Mesothelial cell of epicardium (in vitro differentiated cells): ENCODE results near the gene ZNF710. TPM values are rescaled to one million over a fixed set of nuclear protein-coding genes. Genes with fewer than 3 reads are reported as not detected.
"Not testable (repeated sequence)": the region's sequence is repeated elsewhere in the genome, so short reads cannot be mapped to it uniquely, and the experiment has no call there.

Experiments
- DNase-seq, 2 experiments: peaks; one replicate each; pipeline ENCODE4 v3.0.0; 2021; ENCODE audit warnings: low spot score in 2 of 2; ENCODE audit not compliant: unreplicated experiment in 2 of 2
- H3K27ac Mint-ChIP-seq: 2 replicates; pipeline ENCODE4 v1.8.0; 2021; ENCODE audit warnings: mixed read lengths
- H3K27me3 Mint-ChIP-seq: 2 replicates; pipeline ENCODE4 v1.8.0; 2021; ENCODE audit warnings: low read depth, mixed read lengths
- H3K36me3 Mint-ChIP-seq: 2 replicates; pipeline ENCODE4 v1.8.0; 2021; ENCODE audit warnings: mixed read lengths
- H3K4me1 Mint-ChIP-seq: 2 replicates; pipeline ENCODE4 v1.8.0; 2021; ENCODE audit warnings: mixed read lengths
- H3K4me3 Mint-ChIP-seq: 2 replicates; pipeline ENCODE4 v1.8.0; 2021; ENCODE audit warnings: mild to moderate bottlenecking, moderate library complexity, mixed read lengths
- H3K9me3 Mint-ChIP-seq: 2 replicates; pipeline ENCODE4 v1.8.0; 2021; ENCODE audit warnings: mixed read lengths
- total RNA-seq: library from RNA; stranded (reverse); gene quantifications from 3 replicates; pipeline ENCODE4 v1.2.1, GENCODE V29; 2021
- TF ChIP-seq, protein P1 (sequence below): fragments of 200-600 bp; sonication (generic); IDR thresholded peaks from one replicate; pipeline ENCODE4 v1.5.0; 2021; ENCODE audit warnings: antibody characterized with exemption; ENCODE audit not compliant: unreplicated experiment

Gene ZNF710
- total RNA-seq, 1 donor from 2014 or later = 30.4 TPM

DNA sequence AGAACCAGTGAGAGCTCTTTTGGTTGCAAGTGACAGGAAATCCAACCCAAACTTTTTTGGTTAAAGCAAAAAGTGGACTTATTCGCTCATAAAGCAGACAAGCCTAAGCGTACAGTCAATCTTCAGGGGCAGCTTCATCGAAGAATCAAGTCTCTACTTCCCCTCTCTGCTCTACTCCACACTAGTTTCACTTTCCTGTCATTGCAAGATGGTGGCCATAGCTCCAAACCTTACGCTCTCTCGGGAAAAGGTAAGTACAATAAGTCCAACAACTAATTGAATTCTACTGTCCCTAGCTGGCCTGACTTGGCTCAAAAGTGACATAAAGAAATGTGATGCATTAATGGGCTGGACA lies 24.9 kb upstream of the ZNF710 start:
- no peak overlapping the region for H3K27ac Mint-ChIP-seq
- H3K4me3 Mint-ChIP-seq = no peak overlapping the region
- H3K36me3 Mint-ChIP-seq = no peaks in the 10 kb centered on the region
- no peak for DNase-seq
- H3K4me1 Mint-ChIP-seq = no peaks in the 10 kb centered on the region
- TF ChIP-seq, protein P1, sequence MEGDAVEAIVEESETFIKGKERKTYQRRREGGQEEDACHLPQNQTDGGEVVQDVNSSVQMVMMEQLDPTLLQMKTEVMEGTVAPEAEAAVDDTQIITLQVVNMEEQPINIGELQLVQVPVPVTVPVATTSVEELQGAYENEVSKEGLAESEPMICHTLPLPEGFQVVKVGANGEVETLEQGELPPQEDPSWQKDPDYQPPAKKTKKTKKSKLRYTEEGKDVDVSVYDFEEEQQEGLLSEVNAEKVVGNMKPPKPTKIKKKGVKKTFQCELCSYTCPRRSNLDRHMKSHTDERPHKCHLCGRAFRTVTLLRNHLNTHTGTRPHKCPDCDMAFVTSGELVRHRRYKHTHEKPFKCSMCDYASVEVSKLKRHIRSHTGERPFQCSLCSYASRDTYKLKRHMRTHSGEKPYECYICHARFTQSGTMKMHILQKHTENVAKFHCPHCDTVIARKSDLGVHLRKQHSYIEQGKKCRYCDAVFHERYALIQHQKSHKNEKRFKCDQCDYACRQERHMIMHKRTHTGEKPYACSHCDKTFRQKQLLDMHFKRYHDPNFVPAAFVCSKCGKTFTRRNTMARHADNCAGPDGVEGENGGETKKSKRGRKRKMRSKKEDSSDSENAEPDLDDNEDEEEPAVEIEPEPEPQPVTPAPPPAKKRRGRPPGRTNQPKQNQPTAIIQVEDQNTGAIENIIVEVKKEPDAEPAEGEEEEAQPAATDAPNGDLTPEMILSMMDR = no peak
- peaks cover 2% of the 10 kb centered on the region for H3K27me3 Mint-ChIP-seq
- H3K9me3 Mint-ChIP-seq = no peaks in the 10 kb centered on the region

DNA sequence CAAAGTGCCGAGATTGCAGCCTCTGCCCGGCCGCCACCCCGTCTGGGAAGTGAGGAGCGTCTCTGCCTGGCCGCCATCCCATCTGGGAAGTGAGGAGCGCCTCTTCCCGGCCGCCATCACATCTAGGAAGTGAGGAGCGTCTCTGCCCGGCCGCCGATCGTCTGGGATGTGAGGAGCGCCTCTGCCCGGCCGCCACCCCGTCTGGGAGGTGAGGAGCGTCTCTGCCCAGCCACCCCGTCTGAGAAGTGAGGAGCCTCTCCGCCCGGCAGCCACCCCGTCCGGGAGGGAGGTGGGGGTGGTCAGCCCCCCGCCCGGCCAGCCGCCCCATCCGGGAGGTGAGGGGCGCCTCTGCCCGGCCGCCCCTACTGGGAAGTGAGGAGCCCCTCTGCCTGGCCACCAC lies 23.3 kb upstream of the ZNF710 start:
- H3K4me3 Mint-ChIP-seq, H3K36me3 Mint-ChIP-seq, H3K4me1 Mint-ChIP-seq, H3K27ac Mint-ChIP-seq, DNase-seq, H3K9me3 Mint-ChIP-seq: not testable (repeated sequence)
- peaks cover 12% of the 10 kb centered on the region for H3K27me3 Mint-ChIP-seq

DNA sequence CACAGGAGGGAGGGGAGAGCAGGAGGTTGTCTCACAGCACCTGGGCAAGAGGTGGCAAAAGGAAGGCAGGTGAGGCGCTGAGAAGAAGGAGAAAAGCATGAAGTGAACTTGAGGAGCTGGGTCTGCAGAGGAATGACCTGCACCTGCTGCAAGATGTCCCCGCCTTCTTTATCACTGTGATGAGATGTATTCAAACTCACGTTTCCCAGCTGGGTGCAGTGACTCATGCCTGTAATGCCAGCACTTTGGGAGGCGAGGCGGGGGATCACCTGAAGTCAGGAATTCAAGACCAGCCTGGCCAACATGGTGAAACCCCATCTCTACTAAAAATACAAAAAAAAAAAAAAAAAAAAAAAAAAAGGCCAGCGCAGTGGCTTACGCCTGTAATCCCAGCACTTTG lies 22.2 kb upstream of the ZNF710 start:
- Mint-ChIP-seq H3K9me3 (peaks cover under 1% of the 10 kb centered on the region), H3K4me1 (no peaks in the 10 kb centered on the region), H3K27ac (no peak overlapping the region), H3K27me3 (peaks cover 19% of the 10 kb centered on the region), H3K4me3 (no peak overlapping the region), H3K36me3 (no peaks in the 10 kb centered on the region)
- DNase-seq = no peak
- TF ChIP-seq, protein P1 = no peak

DNA sequence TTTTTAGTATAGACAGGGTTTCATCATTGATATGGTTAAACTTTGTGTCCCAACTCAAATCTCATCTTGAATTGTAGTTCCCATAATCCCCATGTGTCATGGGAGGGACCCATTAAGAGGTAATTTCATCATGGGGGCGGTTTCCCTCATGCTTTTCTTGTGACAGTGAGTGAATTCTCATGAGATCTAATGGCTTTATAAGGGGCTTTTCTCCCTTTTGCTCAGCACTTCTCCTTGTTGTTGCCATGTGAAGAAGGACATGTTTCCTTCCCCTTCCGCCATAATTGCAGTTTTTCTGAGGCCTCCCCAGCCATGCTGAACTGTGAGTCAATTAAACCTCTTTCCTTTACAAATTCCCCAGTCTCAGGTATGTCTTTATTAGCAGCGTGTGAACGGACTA lies 20.2 kb upstream of the ZNF710 start:
- Mint-ChIP-seq H3K4me3 (no peak overlapping the region), H3K36me3 (no peaks in the 10 kb centered on the region), H3K9me3 (peaks cover 8% of the 10 kb centered on the region), H3K27ac (no peak overlapping the region), H3K4me1 (no peaks in the 10 kb centered on the region), H3K27me3 (peaks cover 21% of the 10 kb centered on the region)
- DNase-seq = no peak
- TF ChIP-seq, protein P1 = no peak

GRCh38 chr15:89982315-89983055 lies 18.6 kb upstream of the ZNF710 start:
- H3K27me3 Mint-ChIP-seq = peaks cover 21% of the 10 kb centered on the region
- H3K4me3 Mint-ChIP-seq = no peak overlapping the region
- H3K4me1 Mint-ChIP-seq = no peaks in the 10 kb centered on the region
- no peaks in the 10 kb centered on the region for H3K36me3 Mint-ChIP-seq
- DNase-seq = no peak
- H3K27ac Mint-ChIP-seq = no peak overlapping the region
- H3K9me3 Mint-ChIP-seq = peaks cover 8% of the 10 kb centered on the region
- TF ChIP-seq, protein P1 = no peak

- no peak overlapping the region for H3K27ac Mint-ChIP-seq
- H3K9me3 Mint-ChIP-seq = peaks cover 8% of the 10 kb centered on the region
- no peaks in the 10 kb centered on the region for H3K36me3 Mint-ChIP-seq
- H3K27me3 Mint-ChIP-seq = peaks cover 21% of the 10 kb centered on the region
- H3K4me3 Mint-ChIP-seq = no peak overlapping the region
- TF ChIP-seq, protein P1 = no peak
- DNase-seq = no peak
- H3K4me1 Mint-ChIP-seq = no peaks in the 10 kb centered on the region
These were observed 17.1 kb upstream of the ZNF710 start for GRCh38 chr15:89984001-89984400.
